Upper lobe of left lung (tissue), 6 donors: ENCODE data around the gene PYCR2. TPM values are rescaled to one million over a fixed set of nuclear protein-coding genes. Genes with fewer than 3 reads are reported as not detected.
"Not testable (repeated sequence)": the region's sequence is repeated elsewhere in the genome, so short reads cannot be mapped to it uniquely, and the experiment has no call there.

ENCODE experiments used
- ATAC-seq, 2 donors: fragments of 200-7000 bp; cut with Tn5 transposase; one replicate each; pipeline ENCODE4 v1.9.1; 2022; ENCODE audit warnings: mild to moderate bottlenecking in 2 of 2, moderate library complexity in 2 of 2; ENCODE audit not compliant: low FRiP score in 2 of 2
- DNase-seq, 2 donors: peaks; one replicate each; pipeline ENCODE4 v3.0.0-alpha.2; 2019 to 2020
- H3K27ac ChIP-seq, 4 donors: fragments of 200-600 bp; sonication (generic); one replicate each; pipeline ENCODE4 v1.5.1; 2016 to 2019
- H3K27me3 ChIP-seq, 4 donors: fragments of 200-600 bp; sonication (generic); one replicate each; pipeline ENCODE4 v1.5.1; 2017 to 2019
- H3K36me3 ChIP-seq, 4 donors: fragments of 200-600 bp; sonication (generic); one replicate each; pipeline ENCODE4 v1.5.1; 2016 to 2019
- H3K4me1 ChIP-seq, 4 donors: fragments of 200-600 bp; sonication (generic); one replicate each; pipeline ENCODE4 v1.5.1; 2018 to 2019
- H3K4me3 ChIP-seq, 4 donors: fragments of 200-600 bp; sonication (generic); one replicate each; pipeline ENCODE4 v1.5.1; 2017 to 2019; ENCODE audit warnings: mild to moderate bottlenecking in 2 of 4, moderate library complexity in 1 of 4
- H3K9me3 ChIP-seq, 4 donors: fragments of 200-600 bp; sonication (generic); one replicate each; pipeline ENCODE4 v1.5.1; 2018 to 2019
- CTCF ChIP-seq, 6 experiments: fragments of 450-650 bp in 4 of 6; fragments of 200-600 bp in 2 of 6; sonication (generic) in 2 of 6; IDR thresholded peaks; one replicate each; pipeline ENCODE4 v1.5.1; 2016 to 2019; ENCODE audit warnings: antibody characterized with exemption in 6 of 6
- EP300 ChIP-seq, 4 donors: sonication (generic); formaldehyde crosslinking; IDR thresholded peaks; one replicate each; pipeline ENCODE4 v1.5.1; 2017; ENCODE audit warnings: antibody characterized with exemption in 4 of 4, control low read depth in 2 of 4
- POLR2A ChIP-seq, 4 donors: fragments of 450-650 bp; IDR thresholded peaks; one replicate each; pipeline ENCODE4 v1.5.1; 2016 to 2017; ENCODE audit warnings: antibody characterized with exemption in 4 of 4, mild to moderate bottlenecking in 2 of 4
- POLR2AphosphoS5 ChIP-seq, 2 donors: sonication (generic); formaldehyde crosslinking; IDR thresholded peaks; one replicate each; pipeline ENCODE4 v1.5.1; 2017; ENCODE audit warnings: antibody characterized with exemption in 2 of 2
- WGBS, 2 donors: methylation state at CpG; one replicate each; pipeline ENCODE4 v1.1.5; 2017 to 2018; 5-methylcytosine and 5-hydroxymethylcytosine counted together
- total RNA-seq, 6 donors: library from RNA; depleted of rRNA in 4 of 6; stranded (reverse); fragments of >200 nt in 4 of 6; gene quantifications; one replicate each; pipeline versions ENCODE4 v1.1.0 to v1.2.1, GENCODE V29; 2016 to 2021
- donor health status: DM: no; HTN: no; CAD: no; lungs with moderate emphysema.
- donor health status: DM: no; HTN: yes; CAD: no; lungs with severe emphysema.

Gene PYCR2
- total RNA-seq = 100 to 1,000 TPM in 1 of 6 donors, 10 to 100 TPM in 5; 49.4 to 115 (median 69.6) TPM

GRCh38 chr1:225923692-225924555 is at the start of gene PYCR2:
PYCR2 (minus strand) TSS chr1:225924250; CDS start chr1:225924110, 140 bp downstream.
- Histone ChIP-seq H3K36me3 (peaks cover 0 to 27% (median 5%) of the 10 kb centered on the region in 4 donors), H3K27me3 (no peaks in the 10 kb centered on the region), H3K27ac (peak within 1 kb of the TSS; percentile 88 to 96 (median 92)), H3K4me1 (peaks cover 28 to 40% (median 30%) of the 10 kb centered on the region in 4 donors), H3K9me3 (no peaks in the 10 kb centered on the region), H3K4me3 (peak within 1 kb of the TSS; percentile 52 to 98 (median 80))
- ATAC-seq = peak; percentile 99 to 100
- WGBS, 2 donors = 0% methylated on average over 22 to 38 of the region's 80 CpGs
- DNase-seq = peak; percentile 96 to 99
- peak in 3 of 4 donors; percentile 80 to 95 (median 93) for TF ChIP-seq POLR2A (IDR thresholded peaks at IDR 0.05)
- peak in 3 of 6 experiments; percentile 7 to 33 (median 20) for TF ChIP-seq CTCF (IDR thresholded peaks at IDR 0.05)
- TF ChIP-seq EP300 (IDR thresholded peaks at IDR 0.05) = peak in 1 of 4 donors; percentile 9
- peak; percentile 89 to 93 for TF ChIP-seq POLR2AphosphoS5 (IDR thresholded peaks at IDR 0.05)

- no peak overlapping the region for H3K27ac ChIP-seq
- no peak overlapping the region for H3K4me3 ChIP-seq
- no peaks in the 10 kb centered on the region for H3K27me3 ChIP-seq
- 66 to 67% methylated on average over 5 of the region's 5 CpGs for WGBS, 2 donors
- no peak for TF ChIP-seq POLR2AphosphoS5 (IDR thresholded peaks at IDR 0.05)
- no peak for TF ChIP-seq CTCF (IDR thresholded peaks at IDR 0.05)
- no peak for TF ChIP-seq POLR2A (IDR thresholded peaks at IDR 0.05)
- TF ChIP-seq EP300 (IDR thresholded peaks at IDR 0.05) = no peak
- ATAC-seq = no peak
- DNase-seq = no peak
- peaks cover 0 to 14% (median 4%) of the 10 kb centered on the region in 4 donors for H3K36me3 ChIP-seq
- peaks cover 0 to 3% (median 1%) of the 10 kb centered on the region in 4 donors for H3K4me1 ChIP-seq
- no peaks in the 10 kb centered on the region for H3K9me3 ChIP-seq
Observed at GRCh38 chr1:225973158-225973557, 49.1 kb upstream of the PYCR2 start.

- Histone ChIP-seq H3K27me3 (no peaks in the 10 kb centered on the region), H3K4me3 (no peak overlapping the region), H3K27ac (no peak overlapping the region), H3K4me1 (peaks cover 0 to 3% (median 1%) of the 10 kb centered on the region in 4 donors), H3K9me3 (no peaks in the 10 kb centered on the region), H3K36me3 (peaks cover 0 to 8% (median under 1%) of the 10 kb centered on the region in 4 donors)
- ATAC-seq (no peak), DNase-seq (no peak)
- WGBS, 2 donors = 86 to 96% methylated on average over 10 to 13 of the region's 15 CpGs
- TF ChIP-seq CTCF (IDR thresholded peaks at IDR 0.05) = no peak
- TF ChIP-seq POLR2A (IDR thresholded peaks at IDR 0.05) = no peak
- TF ChIP-seq POLR2AphosphoS5 (IDR thresholded peaks at IDR 0.05) = no peak
- TF ChIP-seq EP300 (IDR thresholded peaks at IDR 0.05) = no peak
Observed at GRCh38 chr1:225972344-225973152, 48.5 kb upstream of the PYCR2 start.

GRCh38 chr1:225970592-225971157 is 46.6 kb upstream of the PYCR2 start:
- WGBS, 2 donors = 82 to 92% methylated on average over 16 of the region's 16 CpGs
- H3K9me3 ChIP-seq, H3K4me1 ChIP-seq, ATAC-seq, H3K36me3 ChIP-seq, DNase-seq, H3K27me3 ChIP-seq, H3K4me3 ChIP-seq, H3K27ac ChIP-seq: not testable (repeated sequence)

GRCh38 chr1:225969751-225970150 is 45.7 kb upstream of the PYCR2 start:
- not testable (repeated sequence) for H3K9me3 ChIP-seq, ATAC-seq, H3K27me3 ChIP-seq, H3K4me3 ChIP-seq, H3K27ac ChIP-seq, H3K4me1 ChIP-seq, H3K36me3 ChIP-seq
- 96% methylated on average over 20 of the region's 28 CpGs; no CpG with 5 or more reads in 1 of the 2 donors for WGBS, 2 donors
- DNase-seq = peak in 1 of 2 donors; percentile 65
